ENCODE results near the gene PRKCH.
"Not testable (repeated sequence)": the region's sequence is repeated elsewhere in the genome, so short reads cannot be mapped to it uniquely, and the experiment has no call there.

- TF ChIP-seq CTCF (tag by site-specific recombination; IDR thresholded peaks at IDR 0.05); ZNF529 (tag by site-specific recombination; IDR thresholded peaks at IDR 0.05; ENCODE audit: insufficient replicate concordance); PATZ1 (tag by site-specific recombination; IDR thresholded peaks at IDR 0.05); BCL11A (tag by site-specific recombination; IDR thresholded peaks at IDR 0.05; ENCODE audit: low read depth); REST (tag by site-specific recombination; IDR thresholded peaks at IDR 0.05): not testable (repeated sequence)
These were observed 208.0 kb downstream of the PRKCH start for GRCh38 chr14:61529360-61529759.
